ENCODE measurements around the gene TMED1.

Gene TMED1

GRCh38 chr19:10830931-10831779 lies 4.9 kb downstream of the TMED1 start:
- DNase-seq = no peak

- no peak for DNase-seq
These were observed 5.6 kb downstream of the TMED1 start for GRCh38 chr19:10830370-10830769.

- no peak for DNase-seq
These were observed 6.0 kb downstream of the TMED1 start for GRCh38 chr19:10829967-10830366.

GRCh38 chr19:10828981-10829821 lies 6.8 kb downstream of the TMED1 start:
- DNase-seq = no peak

- no peak for DNase-seq
These were observed 9.2 kb downstream of the TMED1 start for GRCh38 chr19:10826846-10827245.

GRCh38 chr19:10826231-10826630 lies 9.8 kb downstream of the TMED1 start:
- no peak for DNase-seq

- no peak for DNase-seq
These were observed 12.3 kb downstream of the TMED1 start for GRCh38 chr19:10823690-10824089.

GRCh38 chr19:10820173-10820572 lies 15.8 kb downstream of the TMED1 start:
- no peak for DNase-seq

GRCh38 chr19:10819124-10820060 lies 16.6 kb downstream of the TMED1 start:
- no peak for DNase-seq

- DNase-seq = no peak
These were observed 17.5 kb downstream of the TMED1 start for GRCh38 chr19:10818301-10819123.

- no peak for DNase-seq
These were observed 18.5 kb downstream of the TMED1 start for GRCh38 chr19:10817291-10818038.

- DNase-seq = no peak
These were observed 19.3 kb downstream of the TMED1 start for GRCh38 chr19:10816691-10817090.

GRCh38 chr19:10815969-10816644 lies 19.9 kb downstream of the TMED1 start:
- no peak for DNase-seq

- DNase-seq = no peak
These were observed 20.9 kb downstream of the TMED1 start for GRCh38 chr19:10815007-10815536.

- peak; percentile 69 to 78 for DNase-seq
These were observed 23.1 kb downstream of the TMED1 start for GRCh38 chr19:10812902-10813404.

GRCh38 chr19:10812196-10812595 lies 23.8 kb downstream of the TMED1 start:
- DNase-seq = no peak

GRCh38 chr19:10811391-10812111 lies 24.5 kb downstream of the TMED1 start:
- DNase-seq = no peak

- peak in 1 of 2 experiments; percentile 9 for DNase-seq
These were observed 26.2 kb downstream of the TMED1 start for GRCh38 chr19:10809651-10810285.

Measured in AML-193 (cell line).